Stimulated activated CD4-positive, alpha-beta T cell treated with anti-CD3 and anti-CD28 coated beads, Interleukin-4, amount 100 ng/mL, for 24 hours (primary cell): ENCODE results near the gene SREBF2.

Source experiments
- DNase-seq: peaks from one replicate; pipeline ENCODE4 v3.0.0-alpha.2; 2020

The SREBF2 gene

GRCh38 chr22:41880653-41881052, 47.7 kb downstream of the SREBF2 start:
- no peak for DNase-seq

GRCh38 chr22:41883400-41883799, 50.5 kb downstream of the SREBF2 start:
- DNase-seq = no peak

- no peak for DNase-seq
Observed at GRCh38 chr22:41885116-41885515, 52.2 kb downstream of the SREBF2 start.

- no peak for DNase-seq
Observed at GRCh38 chr22:41885516-41885915, 52.6 kb downstream of the SREBF2 start.

GRCh38 chr22:41888627-41889200, 55.8 kb downstream of the SREBF2 start:
- no peak for DNase-seq

- no peak for DNase-seq
Observed at GRCh38 chr22:41891407-41891806, 58.5 kb downstream of the SREBF2 start.

GRCh38 chr22:41892721-41893120, 59.8 kb downstream of the SREBF2 start:
- no peak for DNase-seq

- no peak for DNase-seq
Observed at GRCh38 chr22:41893591-41894375, 60.9 kb downstream of the SREBF2 start.

- no peak for DNase-seq
Observed at GRCh38 chr22:41898645-41899044, 65.7 kb downstream of the SREBF2 start.

- no peak for DNase-seq
Observed at GRCh38 chr22:41899110-41899509, 66.2 kb downstream of the SREBF2 start.

GRCh38 chr22:41899992-41900651, 67.2 kb downstream of the SREBF2 start:
- no peak for DNase-seq

GRCh38 chr22:41900652-41901312, 67.9 kb downstream of the SREBF2 start:
- DNase-seq = no peak

- no peak for DNase-seq
Observed at GRCh38 chr22:41902016-41902415, 69.1 kb downstream of the SREBF2 start.

GRCh38 chr22:41902932-41903421, 70.1 kb downstream of the SREBF2 start:
- no peak for DNase-seq

GRCh38 chr22:41904450-41905410, 71.8 kb downstream of the SREBF2 start:
- no peak for DNase-seq

GRCh38 chr22:41905411-41906202, 72.7 kb downstream of the SREBF2 start:
- DNase-seq = no peak

- no peak for DNase-seq
Observed at GRCh38 chr22:41906822-41907221, 73.9 kb downstream of the SREBF2 start.

GRCh38 chr22:41907436-41908401, 74.8 kb downstream of the SREBF2 start:
- no peak for DNase-seq

- DNase-seq = no peak
Observed at GRCh38 chr22:41908411-41909309, 75.8 kb downstream of the SREBF2 start.
